Measurements from ENCODE around the gene GLRA1.
A peak's percentile ranks its signal among the peaks of the same experiment; 100 is the strongest.

GLRA1 gene

GRCh38 chr5:151924564-151925301, at the start of gene GLRA1:
GLRA1 (minus strand) TSS chr5:151924851; CDS start chr5:151924549, 302 bp downstream.
- DNase-seq = peak; percentile 68

- no peak for DNase-seq
Observed at GRCh38 chr5:151970885-151971284, 46.2 kb upstream of the GLRA1 start.

- no peak for DNase-seq
Observed at GRCh38 chr5:151967865-151968264, 43.2 kb upstream of the GLRA1 start.

- no peak for DNase-seq
Observed at GRCh38 chr5:151966046-151966445, 41.4 kb upstream of the GLRA1 start.

GRCh38 chr5:151964471-151964870, 39.8 kb upstream of the GLRA1 start:
- no peak for DNase-seq

GRCh38 chr5:151961557-151961956, 36.9 kb upstream of the GLRA1 start:
- DNase-seq = no peak

- DNase-seq = no peak
Observed at GRCh38 chr5:151958111-151958510, 33.5 kb upstream of the GLRA1 start.

GRCh38 chr5:151956725-151957124, 32.1 kb upstream of the GLRA1 start:
- no peak for DNase-seq

- DNase-seq = no peak
Observed at GRCh38 chr5:151954255-151954654, 29.6 kb upstream of the GLRA1 start.

GRCh38 chr5:151953833-151954232, 29.2 kb upstream of the GLRA1 start:
- DNase-seq = no peak

- no peak for DNase-seq
Observed at GRCh38 chr5:151952238-151952637, 27.6 kb upstream of the GLRA1 start.

GRCh38 chr5:151950706-151951105, 26.1 kb upstream of the GLRA1 start:
- no peak for DNase-seq

GRCh38 chr5:151949701-151950308, 25.2 kb upstream of the GLRA1 start:
- no peak for DNase-seq

- DNase-seq = no peak
Observed at GRCh38 chr5:151949113-151949512, 24.5 kb upstream of the GLRA1 start.

GRCh38 chr5:151947931-151948608, 23.4 kb upstream of the GLRA1 start:
- no peak for DNase-seq

- DNase-seq = no peak
Observed at GRCh38 chr5:151937851-151938250, 13.2 kb upstream of the GLRA1 start.

GRCh38 chr5:151935135-151935695, 10.6 kb upstream of the GLRA1 start:
- DNase-seq = no peak

- no peak for DNase-seq
Observed at GRCh38 chr5:151931260-151931659, 6.6 kb upstream of the GLRA1 start.

- DNase-seq = no peak
Observed at GRCh38 chr5:151926188-151926587, 1.5 kb upstream of the GLRA1 start.

GRCh38 chr5:151925340-151925739, 689 bp upstream of the GLRA1 start:
- DNase-seq = no peak

- no peak for DNase-seq
Observed at GRCh38 chr5:151923866-151924476, 680 bp downstream of the GLRA1 start.

GRCh38 chr5:151921916-151922315, 2.7 kb downstream of the GLRA1 start:
- no peak for DNase-seq

- no peak for DNase-seq
Observed at GRCh38 chr5:151917904-151918303, 6.7 kb downstream of the GLRA1 start.
